Effector CD8-positive, alpha-beta T cell (primary cell): Measurements from ENCODE around the gene NCAM1.

Source experiments
- DNase-seq: peaks from one replicate; lab custom pipeline; 2025; lab: John Stamatoyannopoulos, UW

NCAM1 gene

GRCh38 chr11:112968941-112969713, 7.9 kb downstream of the NCAM1 start:
- no peak for DNase-seq

DNA sequence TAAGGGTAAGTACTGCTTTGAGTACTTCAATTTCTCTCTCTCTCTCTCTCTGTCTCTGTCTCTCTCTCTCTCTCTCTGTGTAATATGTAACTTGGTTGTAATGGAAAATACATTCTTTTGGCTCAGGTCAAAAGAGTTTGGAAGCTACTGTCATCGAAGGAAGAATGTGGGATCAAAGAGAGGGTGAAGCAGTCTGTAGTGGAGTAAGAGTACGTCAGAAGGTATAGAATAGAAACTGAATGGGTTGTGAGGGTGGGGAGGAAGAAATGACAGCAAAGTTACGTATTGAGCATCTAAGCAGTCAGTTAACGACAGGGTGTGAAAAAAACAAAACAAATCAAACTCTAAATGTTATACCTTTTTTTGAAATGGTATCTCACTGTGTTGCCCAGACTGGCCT, 10.0 kb downstream of the NCAM1 start:
- no peak for DNase-seq

- no peak for DNase-seq
These were observed 10.6 kb downstream of the NCAM1 start for GRCh38 chr11:112971827-112972226.

DNA sequence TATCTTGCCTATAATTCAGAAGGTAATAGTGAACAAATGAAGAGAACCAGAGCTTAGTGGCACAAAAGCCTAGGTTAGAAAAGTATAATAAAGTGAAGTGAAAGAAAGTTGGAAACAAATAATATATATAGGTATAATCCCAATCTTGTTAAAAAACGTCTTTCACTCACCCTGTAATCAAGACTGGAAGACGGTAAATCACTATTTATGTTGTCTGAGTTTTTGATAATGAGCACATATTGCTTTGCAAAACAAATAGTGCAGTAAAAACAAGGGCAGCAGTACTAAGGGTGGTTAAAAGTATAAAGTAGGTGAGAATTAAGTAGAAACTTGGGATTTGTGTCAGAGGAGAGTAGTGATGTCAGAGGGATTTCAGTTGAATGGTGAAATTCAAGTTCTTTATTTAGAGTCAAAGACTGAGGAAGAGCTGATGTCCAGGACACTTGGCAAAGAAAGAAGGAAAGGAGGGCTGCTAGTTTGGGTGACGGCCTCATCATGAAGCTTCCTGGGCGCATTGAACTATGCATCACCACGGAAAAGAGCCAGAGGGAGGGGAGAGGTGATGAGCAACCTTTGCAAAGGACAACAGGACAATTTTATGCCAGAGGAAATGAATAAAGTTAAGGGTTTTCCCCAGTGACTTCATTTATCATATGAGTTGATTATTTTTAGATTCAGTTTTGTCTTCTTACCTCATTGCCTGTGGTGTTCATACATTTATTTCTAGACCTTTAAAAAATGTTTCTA, 11.4 kb downstream of the NCAM1 start:
- no peak for DNase-seq

- no peak for DNase-seq
These were observed 13.8 kb downstream of the NCAM1 start for GRCh38 chr11:112975051-112975450.

DNA sequence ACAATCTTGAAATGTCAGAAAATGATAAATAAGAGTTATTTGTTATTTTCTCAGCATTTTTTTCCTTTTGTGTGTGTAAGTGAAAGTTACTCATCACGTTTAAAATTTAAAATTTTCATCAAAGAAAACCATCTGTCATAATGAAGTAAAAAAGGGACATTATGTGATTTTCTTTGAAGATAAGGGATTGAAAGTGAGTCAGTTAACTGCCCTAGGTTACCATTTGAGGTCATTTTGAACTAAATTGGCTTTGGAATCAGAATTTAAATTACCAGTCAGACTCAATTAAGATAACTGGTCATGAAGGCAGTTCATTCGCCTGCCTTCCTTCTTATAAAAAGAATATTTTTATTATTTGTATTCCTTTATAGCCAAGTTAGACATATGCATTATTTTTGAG, 14.3 kb downstream of the NCAM1 start:
- DNase-seq: no peak

DNA sequence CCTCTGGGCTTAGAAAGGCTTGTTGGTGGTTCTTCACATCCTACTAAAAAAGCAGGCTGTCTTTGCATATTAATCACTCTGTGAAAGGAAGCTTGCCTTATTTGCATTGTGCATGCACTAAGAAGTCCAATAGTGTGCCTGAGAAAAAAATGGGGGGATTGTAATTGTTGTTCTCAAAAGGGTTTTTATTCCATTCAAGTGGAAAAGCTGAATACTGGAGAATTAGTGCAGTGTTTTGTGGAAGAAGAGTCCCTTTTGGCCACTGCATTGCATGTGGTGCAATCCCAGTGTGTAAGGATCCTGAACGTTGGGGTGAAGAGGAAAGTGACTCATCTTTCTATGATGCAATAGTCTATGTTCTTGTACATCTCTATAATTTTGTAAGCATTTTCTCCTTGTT, 16.5 kb downstream of the NCAM1 start:
- no peak for DNase-seq

DNA sequence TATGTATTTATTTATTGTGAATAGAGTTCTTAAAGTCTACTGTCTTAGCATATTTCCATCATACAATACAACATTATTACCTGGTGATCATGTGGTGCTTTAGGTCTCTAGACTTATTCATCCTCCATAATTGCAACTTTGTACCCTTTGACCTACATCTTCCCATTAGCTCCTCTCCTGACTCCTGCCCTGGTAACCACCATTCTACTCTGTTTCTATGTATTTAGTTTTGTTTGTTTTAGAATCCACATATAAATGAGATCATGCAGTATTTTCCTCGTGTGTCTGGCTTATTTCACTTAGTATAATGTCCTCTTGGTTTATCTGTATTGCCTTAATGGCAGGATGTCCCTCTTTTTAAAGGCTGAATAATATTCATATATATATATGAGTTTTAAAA, 22.7 kb downstream of the NCAM1 start:
- no peak for DNase-seq

GRCh38 chr11:112989198-112989597, 28.0 kb downstream of the NCAM1 start:
- DNase-seq: no peak

DNA sequence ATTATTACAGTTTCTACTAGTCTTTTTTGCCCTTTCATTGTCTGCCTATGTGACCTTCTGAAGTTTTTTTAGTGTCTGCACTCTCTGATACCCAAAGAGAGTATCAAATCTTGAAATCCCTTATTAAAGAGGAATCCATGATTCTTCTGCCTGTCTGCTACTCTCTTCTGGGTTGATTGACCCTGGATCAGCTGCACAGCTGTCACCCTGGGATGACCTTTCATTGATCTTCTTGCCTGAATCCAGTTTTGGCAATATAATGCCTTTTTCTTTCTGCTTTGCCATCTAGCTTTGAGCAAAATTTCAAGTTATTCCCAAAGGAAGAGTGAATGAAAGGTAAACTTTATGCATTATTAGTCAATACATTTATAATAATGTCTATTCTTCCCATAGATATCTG, 32.6 kb downstream of the NCAM1 start:
- no peak for DNase-seq

GRCh38 chr11:112995423-112996090, 34.3 kb downstream of the NCAM1 start:
- no peak for DNase-seq

DNA sequence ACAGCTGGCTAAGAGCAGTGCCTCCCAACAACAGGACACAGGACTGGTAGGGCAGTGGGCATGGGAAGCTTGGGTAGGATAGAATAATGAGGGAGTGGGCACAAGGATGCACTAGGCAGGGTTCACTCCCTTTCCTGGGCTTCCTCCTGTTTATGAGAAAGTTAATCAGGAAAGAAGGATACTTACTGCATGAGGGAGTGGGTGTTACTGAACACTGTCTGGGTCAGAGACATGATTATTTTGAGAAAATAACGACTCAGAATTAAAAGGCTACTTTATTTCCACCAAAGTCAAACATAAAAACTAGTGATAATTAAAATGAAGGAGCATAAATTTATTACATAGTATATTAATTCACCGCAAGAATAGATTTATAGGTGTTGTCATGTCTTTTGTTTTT, 35.8 kb downstream of the NCAM1 start:
- DNase-seq: no peak

- DNase-seq: no peak
These were observed 36.7 kb downstream of the NCAM1 start for GRCh38 chr11:112997857-112998466.

DNA sequence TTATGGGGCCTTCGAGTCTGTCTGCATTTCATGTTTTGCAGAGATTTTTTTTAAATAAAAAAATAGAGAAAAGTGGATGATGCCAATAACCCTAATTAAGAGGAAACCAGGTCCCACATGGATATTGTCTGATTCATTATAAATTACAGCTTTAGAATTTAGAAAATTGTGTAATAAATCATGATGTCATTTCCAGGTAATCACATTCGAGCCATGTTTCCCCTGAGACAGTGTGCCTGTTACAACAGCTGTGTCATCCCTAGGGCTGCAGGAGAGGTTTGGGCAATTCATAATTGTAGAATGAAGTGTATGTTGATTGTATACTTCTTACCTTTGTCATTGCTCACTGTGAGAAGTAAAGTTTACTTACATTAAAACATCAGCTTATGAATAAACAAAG, 38.3 kb downstream of the NCAM1 start:
- no peak for DNase-seq

DNA sequence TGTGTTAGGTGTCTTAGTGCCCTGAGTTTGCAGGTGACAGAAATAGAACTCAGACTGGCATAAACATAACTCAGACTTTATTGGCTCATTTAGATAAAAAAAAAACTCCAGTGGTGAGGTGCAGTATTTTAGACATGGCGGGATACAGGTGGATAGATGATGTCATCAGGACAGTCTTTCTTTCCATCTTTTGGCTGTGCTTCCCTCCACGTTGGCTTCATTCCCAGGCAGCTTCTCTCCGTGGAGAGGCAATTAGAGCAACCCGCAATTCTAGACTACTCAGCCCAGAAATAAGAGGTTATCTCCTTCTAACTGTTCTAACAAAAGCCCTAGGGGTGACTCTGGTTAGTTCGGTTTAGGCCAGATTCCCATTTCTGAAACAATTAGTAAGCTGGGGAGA, 40.5 kb downstream of the NCAM1 start:
- DNase-seq: no peak

GRCh38 chr11:113006896-113007445, 45.8 kb downstream of the NCAM1 start:
- no peak for DNase-seq

DNA sequence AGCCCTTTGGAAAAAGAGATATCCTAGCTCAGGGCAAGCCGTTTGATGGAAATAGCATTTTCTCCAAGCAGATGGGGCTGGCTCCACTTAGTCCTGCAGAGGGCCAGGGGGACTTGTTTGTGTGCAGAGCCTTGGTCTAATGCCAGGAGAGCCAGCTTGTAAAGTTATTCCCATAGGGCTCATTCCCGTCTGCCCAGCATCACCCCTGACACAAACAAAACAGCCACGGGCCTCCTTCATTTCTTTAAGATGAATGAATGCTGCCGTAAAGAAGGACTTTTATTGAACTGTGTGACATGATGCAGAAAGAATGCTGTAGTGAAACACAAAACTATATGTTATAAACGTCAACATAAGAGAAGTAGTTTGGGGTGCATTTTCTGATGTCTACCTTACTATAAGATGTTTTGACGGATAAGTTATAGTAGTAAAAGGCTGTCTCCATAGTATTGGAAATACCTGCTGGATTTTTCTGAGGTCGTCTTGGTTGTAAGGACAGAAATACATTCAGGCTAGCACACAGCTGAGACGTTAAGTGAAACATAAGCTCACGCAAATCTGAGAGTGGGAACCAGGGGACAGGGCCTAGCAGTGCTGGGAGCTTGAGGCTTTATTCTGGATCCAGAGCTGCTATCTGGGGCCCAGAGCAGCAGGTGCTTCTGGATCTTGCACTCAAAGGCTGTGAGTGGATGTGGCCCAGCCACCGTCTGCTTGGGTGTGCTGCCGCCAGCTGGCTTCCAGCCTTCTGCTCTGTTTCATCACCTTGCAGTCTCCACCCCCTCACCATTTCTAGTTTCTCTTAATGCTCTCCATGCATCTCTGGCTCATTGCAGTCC, 53.3 kb downstream of the NCAM1 start:
- no peak for DNase-seq

DNA sequence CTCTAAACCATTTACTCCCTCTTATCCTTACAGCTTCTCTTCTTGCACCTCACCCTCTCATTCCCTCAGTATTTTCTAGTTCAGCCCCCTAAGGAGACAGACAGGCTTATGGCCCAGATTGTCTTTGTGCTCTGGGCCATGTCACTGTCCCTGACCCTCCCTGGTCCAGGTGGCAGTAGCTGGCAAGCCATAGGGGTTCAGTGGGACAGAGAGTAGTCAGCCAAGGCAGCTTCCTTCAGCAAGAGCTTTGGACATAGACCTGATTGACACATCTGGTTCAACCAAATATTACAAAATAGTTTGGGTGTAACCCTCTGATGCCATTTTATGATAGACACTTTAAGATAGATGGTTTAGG, 53.9 kb downstream of the NCAM1 start:
- DNase-seq: no peak

GRCh38 chr11:113016905-113017304, 55.7 kb downstream of the NCAM1 start:
- DNase-seq: no peak

- DNase-seq: no peak
These were observed 57.7 kb downstream of the NCAM1 start for GRCh38 chr11:113018913-113019312.

GRCh38 chr11:113019711-113020110, 58.5 kb downstream of the NCAM1 start:
- DNase-seq: no peak
